Fibroblast of the aortic adventitia (primary cell): Measurements from ENCODE around the gene RELL1. TPM values are rescaled to one million over a fixed set of nuclear protein-coding genes. Genes with fewer than 3 reads are reported as not detected.

ENCODE experiments used
- DNase-seq: peaks from one replicate; pipeline ENCODE4 v3.0.0-alpha.2; 2010; ENCODE audit warnings: low read depth
- H3K4me3 ChIP-seq: 2 replicates; pipeline ENCODE4 v1.5.1; 2011; ENCODE audit warnings: low read depth, mild to moderate bottlenecking, control low read depth, low read length, moderate library complexity
- CTCF ChIP-seq: IDR thresholded peaks from 2 replicates; pipeline ENCODE4 v1.5.1; 2011; ENCODE audit warnings: mild to moderate bottlenecking, low read length, control low read depth, inconsistent platforms; ENCODE audit not compliant: insufficient read depth
- total RNA-seq: library from RNA; depleted of rRNA; stranded (reverse); fragments of >200 nt; gene quantifications from 2 replicates; pipeline ENCODE4 v1.2.3, GENCODE V29; 2012; ENCODE audit warnings: low replicate concordance

The RELL1 gene
- total RNA-seq, 1 donor = 65.7 TPM

- no peak overlapping the region for H3K4me3 ChIP-seq
- no peak for TF ChIP-seq CTCF
- no peak for DNase-seq
Observed at GRCh38 chr4:37599092-37599790, 86.9 kb downstream of the RELL1 start.

- no peak overlapping the region for H3K4me3 ChIP-seq
- DNase-seq = no peak
- TF ChIP-seq CTCF = no peak
Observed at GRCh38 chr4:37597034-37597433, 89.1 kb downstream of the RELL1 start.

GRCh38 chr4:37595875-37596680, 90.1 kb downstream of the RELL1 start:
- no peak overlapping the region for H3K4me3 ChIP-seq

GRCh38 chr4:37594099-37594498, 92.1 kb downstream of the RELL1 start:
- TF ChIP-seq CTCF = no peak
- no peak overlapping the region for H3K4me3 ChIP-seq
- no peak for DNase-seq

More at GRCh38 chr4:37595875-37596680, 90.1 kb downstream of the RELL1 start:
- DNase-seq = no peak
- no peak for TF ChIP-seq CTCF

- DNase-seq = no peak
- no peak for TF ChIP-seq CTCF
- H3K4me3 ChIP-seq = no peak overlapping the region
Observed at GRCh38 chr4:37591349-37591748, 94.8 kb downstream of the RELL1 start.

GRCh38 chr4:37590016-37590415, 96.2 kb downstream of the RELL1 start:
- no peak for TF ChIP-seq CTCF
- no peak overlapping the region for H3K4me3 ChIP-seq
- no peak for DNase-seq
